ENCODE data around the gene PIK3C2A. TPM values are rescaled to one million over a fixed set of nuclear protein-coding genes. Genes with fewer than 3 reads are reported as not detected.

PIK3C2A gene
- total and polyA plus RNA-seq, 2 of the 13 experiments (the other 11 are each of a cell fraction or from before 2014, with no cell fraction given): 27.5 to 49.9 TPM

GRCh38 chr11:17163291-17163690, 44.5 kb downstream of the PIK3C2A start:
- DNase-seq (ENCODE audit: low spot score) (no peak), ATAC-seq (no peak), FAIRE-seq (no peak)
- H3K4me2 ChIP-seq (ENCODE audit: low read depth, low read length): no peak overlapping the region
- 95% methylated on average over 5 of the region's 5 CpGs for WGBS (ENCODE audit: low lambda C conversion rate)
- H4K20me1 ChIP-seq (ENCODE audit: insufficient read depth, low read length): peaks cover 32% of the 10 kb centered on the region
- H3K27ac ChIP-seq (ENCODE audit: extremely low read length, insufficient read depth, low read length): no peak overlapping the region
- intact Hi-C loops (cut with micrococcal nuclease; ENCODE audit: unreplicated experiment) (no loop called here), in situ Hi-C loops (cut with HindIII; ENCODE audit: extremely low pct_ligation_motif_present, low pct_unique_long_range_greater_than_20kb) (no loop called here)
- ChIA-PET CTCF (ENCODE audit: low intra/inter-chr PET ratio, low total read pairs) (no interaction called here), POLR2A (no interaction called here)
- no peak overlapping the region for H3K9ac ChIP-seq (ENCODE audit: insufficient read depth, low read depth, low read length)
- H3K9me3 ChIP-seq (ENCODE audit: low read length): no peaks in the 10 kb centered on the region
- H3K79me2 ChIP-seq (ENCODE audit: insufficient read depth, low read length): peaks cover 87% of the 10 kb centered on the region
- no peaks in the 10 kb centered on the region for H3K27me3 ChIP-seq (ENCODE audit: control insufficient read depth in 1 of 2, insufficient read depth in 2 of 2, low read length in 2 of 2)
- H3K4me3 ChIP-seq (replicated peaks in 1 of 3; ENCODE audit: insufficient read depth in 1 of 3, low read depth in 2 of 3, low read length in 3 of 3): no peak overlapping the region
- H2AFZ ChIP-seq (ENCODE audit: low read length): no peak overlapping the region
- peaks cover 65% of the 10 kb centered on the region for H3K4me1 ChIP-seq (ENCODE audit: insufficient read depth, low read length)
- peaks cover 0 to 41% of the 10 kb centered on the region in 2 experiments; a peak in 2 of 5 replicates for H3K36me3 ChIP-seq (replicated peaks in 1 of 2; ENCODE audit: control insufficient read depth in 1 of 2, insufficient read depth in 2 of 2, low read length in 2 of 2)
- no TSS peak for BruUV-seq (replicated peaks)
- TF ChIP-seq TMF1 (CRISPR knock-in tag; IDR thresholded peaks at IDR 0.05; ENCODE audit: low read depth) (no peak), KDM2A (CRISPR knock-in tag; IDR thresholded peaks at IDR 0.05; ENCODE audit: borderline replicate concordance, low read depth) (no peak), HDAC1 (CRISPR knock-in tag; IDR thresholded peaks at IDR 0.05) (no peak), HNRNPLL (IDR thresholded peaks at IDR 0.05; ENCODE audit: low read depth, low read length, poor library complexity, severe bottlenecking) (no peak), PATZ1 (CRISPR knock-in tag; IDR thresholded peaks at IDR 0.05) (no peak), ZNF740 (CRISPR knock-in tag; IDR thresholded peaks at IDR 0.05) (no peak), ZNF574 (CRISPR knock-in tag; IDR thresholded peaks at IDR 0.05) (no peak), ZNF367 (CRISPR knock-in tag; IDR thresholded peaks at IDR 0.05; ENCODE audit: borderline replicate concordance) (no peak), ZNF775 (CRISPR knock-in tag; IDR thresholded peaks at IDR 0.05; ENCODE audit: borderline replicate concordance) (no peak), NR2C2 (CRISPR knock-in tag; IDR thresholded peaks at IDR 0.05; ENCODE audit: borderline replicate concordance) (no peak), NKX3-1 (CRISPR knock-in tag; IDR thresholded peaks at IDR 0.05) (no peak), ZSCAN21 (CRISPR knock-in tag; IDR thresholded peaks at IDR 0.05; ENCODE audit: borderline replicate concordance) (no peak), ZFP90 (CRISPR knock-in tag; IDR thresholded peaks at IDR 0.05; ENCODE audit: borderline replicate concordance) (no peak)

All from HepG2 (cell line).